Loucy (cell line): ENCODE data around the gene RC3H2.

Experiments used
- EZH2phosphoT487 ChIP-seq: fragments of 200-600 bp; IDR thresholded peaks from 2 replicates; pipeline ENCODE4 v1.6.1; 2018; ENCODE audit warnings: antibody characterized with exemption, mild to moderate bottlenecking, moderate library complexity, borderline replicate concordance
- TF ChIP-seq, protein P1 (sequence below): fragments of 200-600 bp; sonication (generic); conservative IDR thresholded peaks from 2 replicates; pipeline ENCODE4 v1.5.1; 2014; ENCODE audit warnings: mild to moderate bottlenecking, antibody characterized with exemption, low read length

DNA sequence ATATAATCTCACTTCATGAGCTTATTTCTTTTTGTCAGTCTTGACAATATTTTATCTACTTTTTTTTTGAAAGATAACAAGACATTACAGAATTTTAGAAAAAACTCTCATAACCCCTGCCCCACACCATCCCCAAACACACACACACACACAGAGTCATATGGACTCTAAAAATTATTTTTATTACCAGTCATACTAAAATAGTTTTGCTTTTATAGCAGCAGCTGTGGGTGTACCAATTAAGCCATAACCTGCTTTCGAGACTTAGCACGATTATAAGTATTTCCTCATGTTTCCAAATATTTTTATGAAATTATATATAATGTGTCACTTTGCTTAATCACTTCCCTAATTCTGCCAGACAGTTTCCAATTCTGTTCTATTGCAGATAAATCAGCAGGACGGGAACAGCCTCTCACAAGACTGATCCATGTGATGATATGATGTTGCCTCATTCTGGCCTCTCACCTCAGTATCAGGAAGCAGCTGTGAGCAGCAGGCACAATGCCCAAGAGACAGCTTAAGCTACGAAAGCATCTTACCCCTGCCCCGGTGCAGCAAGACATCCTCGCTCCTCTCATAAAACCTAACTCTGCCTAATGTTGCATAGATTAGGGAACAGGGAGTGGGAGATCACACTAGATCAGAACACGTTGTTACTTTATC lies 83.7 kb downstream of the RC3H2 start:
- TF ChIP-seq, protein P1, sequence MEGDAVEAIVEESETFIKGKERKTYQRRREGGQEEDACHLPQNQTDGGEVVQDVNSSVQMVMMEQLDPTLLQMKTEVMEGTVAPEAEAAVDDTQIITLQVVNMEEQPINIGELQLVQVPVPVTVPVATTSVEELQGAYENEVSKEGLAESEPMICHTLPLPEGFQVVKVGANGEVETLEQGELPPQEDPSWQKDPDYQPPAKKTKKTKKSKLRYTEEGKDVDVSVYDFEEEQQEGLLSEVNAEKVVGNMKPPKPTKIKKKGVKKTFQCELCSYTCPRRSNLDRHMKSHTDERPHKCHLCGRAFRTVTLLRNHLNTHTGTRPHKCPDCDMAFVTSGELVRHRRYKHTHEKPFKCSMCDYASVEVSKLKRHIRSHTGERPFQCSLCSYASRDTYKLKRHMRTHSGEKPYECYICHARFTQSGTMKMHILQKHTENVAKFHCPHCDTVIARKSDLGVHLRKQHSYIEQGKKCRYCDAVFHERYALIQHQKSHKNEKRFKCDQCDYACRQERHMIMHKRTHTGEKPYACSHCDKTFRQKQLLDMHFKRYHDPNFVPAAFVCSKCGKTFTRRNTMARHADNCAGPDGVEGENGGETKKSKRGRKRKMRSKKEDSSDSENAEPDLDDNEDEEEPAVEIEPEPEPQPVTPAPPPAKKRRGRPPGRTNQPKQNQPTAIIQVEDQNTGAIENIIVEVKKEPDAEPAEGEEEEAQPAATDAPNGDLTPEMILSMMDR, result no peak
- TF ChIP-seq EZH2phosphoT487, result no peak
